GM12801 (cell line): ENCODE data around the gene CXCL12.

ENCODE experiments used
- TF ChIP-seq, protein P1 (sequence below): IDR thresholded peaks from one replicate; pipeline ENCODE4 v1.5.1; 2011; ENCODE audit warnings: control low read depth; ENCODE audit not compliant: insufficient read length; ENCODE audit errors: extremely low read depth

The CXCL12 gene

DNA sequence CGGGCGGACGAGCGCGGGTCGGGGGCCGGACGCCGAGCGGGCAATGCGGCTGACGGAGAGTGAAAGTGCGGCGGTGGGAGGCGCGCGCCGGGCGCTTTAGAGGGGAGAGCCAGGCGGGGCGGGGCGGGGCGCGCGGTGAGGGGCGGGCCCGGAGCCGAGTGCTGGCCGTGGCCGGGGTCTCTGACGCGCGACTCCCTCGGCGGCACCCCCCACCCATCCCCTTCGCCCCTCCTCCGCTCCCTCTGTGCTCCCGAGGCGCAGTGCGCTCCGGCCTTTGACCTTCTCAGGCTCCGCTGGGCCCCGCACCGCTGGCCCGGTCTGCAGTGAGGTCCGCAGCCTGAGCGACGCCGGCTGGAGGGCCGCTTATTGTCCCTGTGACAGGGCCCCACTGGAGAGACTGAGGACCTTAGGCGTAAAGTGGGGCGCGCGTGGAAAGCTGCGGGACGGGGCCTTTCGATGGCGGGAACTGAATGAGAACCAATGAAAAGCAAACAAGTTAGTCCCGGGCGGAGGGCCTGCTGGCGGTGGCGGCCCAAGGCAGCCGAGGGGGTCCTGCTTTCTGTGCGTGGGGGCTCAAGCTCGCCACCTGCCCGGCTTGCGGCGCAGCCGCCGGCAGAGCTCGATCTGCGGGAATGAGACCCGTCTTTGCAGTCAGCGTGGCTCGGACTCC lies at the start of gene CXCL12:
Gene CXCL12, minus strand, starts transcription at position 72 of the 670 bp plus-strand sequence. CDS start 92 bp downstream, outside the sequence.
- TF ChIP-seq, protein P1, sequence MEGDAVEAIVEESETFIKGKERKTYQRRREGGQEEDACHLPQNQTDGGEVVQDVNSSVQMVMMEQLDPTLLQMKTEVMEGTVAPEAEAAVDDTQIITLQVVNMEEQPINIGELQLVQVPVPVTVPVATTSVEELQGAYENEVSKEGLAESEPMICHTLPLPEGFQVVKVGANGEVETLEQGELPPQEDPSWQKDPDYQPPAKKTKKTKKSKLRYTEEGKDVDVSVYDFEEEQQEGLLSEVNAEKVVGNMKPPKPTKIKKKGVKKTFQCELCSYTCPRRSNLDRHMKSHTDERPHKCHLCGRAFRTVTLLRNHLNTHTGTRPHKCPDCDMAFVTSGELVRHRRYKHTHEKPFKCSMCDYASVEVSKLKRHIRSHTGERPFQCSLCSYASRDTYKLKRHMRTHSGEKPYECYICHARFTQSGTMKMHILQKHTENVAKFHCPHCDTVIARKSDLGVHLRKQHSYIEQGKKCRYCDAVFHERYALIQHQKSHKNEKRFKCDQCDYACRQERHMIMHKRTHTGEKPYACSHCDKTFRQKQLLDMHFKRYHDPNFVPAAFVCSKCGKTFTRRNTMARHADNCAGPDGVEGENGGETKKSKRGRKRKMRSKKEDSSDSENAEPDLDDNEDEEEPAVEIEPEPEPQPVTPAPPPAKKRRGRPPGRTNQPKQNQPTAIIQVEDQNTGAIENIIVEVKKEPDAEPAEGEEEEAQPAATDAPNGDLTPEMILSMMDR = no peak

DNA sequence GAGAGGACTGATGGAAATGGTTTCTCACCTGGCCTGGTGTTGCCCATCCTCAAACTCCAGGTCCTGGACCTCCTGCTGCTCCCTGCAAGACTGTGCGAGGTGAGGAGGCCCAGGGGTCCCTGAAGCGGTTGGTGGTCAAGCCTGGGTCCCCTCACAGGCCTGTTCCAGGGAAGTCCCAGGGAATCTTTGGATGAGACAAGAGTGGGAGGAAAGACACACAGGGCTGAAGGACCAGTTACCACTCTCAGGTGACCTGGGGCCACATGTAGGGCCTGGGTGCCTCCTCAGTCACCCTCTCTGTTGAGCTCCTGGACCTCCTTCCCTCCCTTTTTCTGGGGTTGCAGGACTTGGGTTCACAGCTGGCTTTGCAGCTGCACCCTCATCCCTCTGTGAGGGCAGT lies 42.6 kb upstream of the CXCL12 start:
- TF ChIP-seq, protein P1 = no peak

DNA sequence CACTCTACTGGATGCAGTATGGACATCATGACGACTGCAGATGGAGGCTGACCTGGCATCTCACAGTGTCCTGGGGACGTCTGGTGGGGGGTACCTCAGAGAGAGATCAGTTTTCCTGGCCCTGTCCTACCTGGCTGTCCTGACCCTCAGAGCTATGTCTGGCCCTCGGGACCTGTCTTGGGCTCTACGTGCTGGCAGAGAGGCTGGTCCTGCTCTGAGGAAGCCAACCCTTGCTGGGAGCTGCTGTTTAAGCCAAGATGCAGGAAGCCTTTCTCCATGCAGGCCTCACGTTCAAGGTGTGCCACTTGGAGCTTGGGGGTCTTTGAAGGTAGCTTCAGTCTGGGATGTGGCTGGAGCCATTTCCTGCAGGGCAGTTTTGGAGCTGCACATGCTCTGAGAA lies 42.1 kb upstream of the CXCL12 start:
- TF ChIP-seq, protein P1 = no peak

DNA sequence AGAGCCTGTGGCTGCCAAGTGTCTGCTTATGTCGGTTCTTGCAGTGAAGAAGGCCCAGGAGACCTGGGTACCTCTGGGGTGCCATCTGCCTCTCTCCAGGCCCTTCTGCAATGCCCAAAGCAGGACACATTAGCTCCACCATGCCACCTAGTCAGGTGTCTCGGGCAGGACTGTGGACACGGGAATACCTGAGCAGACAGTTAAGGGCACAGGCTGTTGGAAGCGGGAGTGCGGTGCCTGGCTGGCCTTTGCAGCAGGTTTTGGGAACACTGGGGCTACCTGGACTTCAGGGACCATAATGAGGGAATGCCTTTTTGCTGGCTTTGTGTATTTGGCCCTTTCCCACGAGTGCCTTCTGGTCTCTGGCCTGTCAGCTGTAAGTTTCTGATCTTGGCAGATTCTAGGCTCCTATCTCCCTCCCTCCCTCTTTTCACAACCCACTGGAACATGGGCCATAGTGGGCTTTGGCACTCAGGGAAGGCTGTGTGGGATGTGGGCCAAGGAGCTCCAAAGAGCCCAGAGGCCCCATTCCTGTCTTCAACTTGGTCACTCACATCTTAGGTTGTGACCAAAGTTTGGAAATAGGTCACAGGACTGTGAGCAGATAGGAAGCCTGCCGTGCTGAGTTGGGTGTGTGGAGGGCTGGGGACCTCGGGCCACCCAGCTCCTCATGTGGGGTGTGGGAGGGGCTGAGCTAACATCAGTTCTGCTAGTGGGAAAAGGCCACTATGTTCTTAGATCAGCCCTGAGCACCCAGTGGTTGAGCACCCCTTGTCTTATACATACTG lies 41.5 kb upstream of the CXCL12 start:
- TF ChIP-seq, protein P1 = no peak

DNA sequence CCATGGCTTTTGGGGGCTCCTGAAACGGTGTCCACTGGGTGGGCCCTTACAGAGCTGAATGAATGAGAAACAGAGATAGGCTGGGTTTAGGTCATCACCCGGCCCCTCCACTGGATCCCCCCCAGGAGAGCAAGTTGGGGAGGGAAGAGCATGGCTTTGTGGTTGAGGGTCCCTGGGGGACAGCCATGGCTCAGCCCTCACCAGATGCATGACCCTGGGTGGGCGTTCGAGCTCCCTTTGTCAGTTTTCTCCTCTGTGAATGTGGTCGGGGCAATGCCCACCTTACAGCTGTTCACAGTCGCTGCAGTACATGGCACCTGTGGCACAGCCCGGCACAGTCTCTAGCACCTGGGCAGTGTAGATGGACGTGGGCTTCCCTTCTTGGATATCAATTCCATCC lies 40.6 kb upstream of the CXCL12 start:
- TF ChIP-seq, protein P1 = no peak

DNA sequence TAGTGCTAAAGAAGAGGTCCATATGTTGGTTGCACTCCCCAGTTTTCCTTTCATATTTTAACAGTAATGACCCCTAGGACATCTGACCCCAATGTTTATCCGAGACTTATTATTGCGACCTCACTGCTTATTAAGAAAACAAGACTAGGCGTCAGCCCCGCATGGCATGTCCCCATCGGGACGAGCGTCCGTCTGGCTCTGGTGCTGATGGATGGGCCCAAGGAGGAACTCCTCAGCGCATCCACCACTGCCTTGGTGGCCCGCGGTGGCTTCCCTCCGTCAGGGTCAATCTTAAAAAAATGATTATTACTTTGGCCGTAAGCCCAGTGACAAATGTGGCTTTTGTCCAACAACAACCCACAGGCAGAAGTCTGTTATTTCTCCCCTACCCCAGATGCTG lies 40.1 kb upstream of the CXCL12 start:
- TF ChIP-seq, protein P1 = no peak

DNA sequence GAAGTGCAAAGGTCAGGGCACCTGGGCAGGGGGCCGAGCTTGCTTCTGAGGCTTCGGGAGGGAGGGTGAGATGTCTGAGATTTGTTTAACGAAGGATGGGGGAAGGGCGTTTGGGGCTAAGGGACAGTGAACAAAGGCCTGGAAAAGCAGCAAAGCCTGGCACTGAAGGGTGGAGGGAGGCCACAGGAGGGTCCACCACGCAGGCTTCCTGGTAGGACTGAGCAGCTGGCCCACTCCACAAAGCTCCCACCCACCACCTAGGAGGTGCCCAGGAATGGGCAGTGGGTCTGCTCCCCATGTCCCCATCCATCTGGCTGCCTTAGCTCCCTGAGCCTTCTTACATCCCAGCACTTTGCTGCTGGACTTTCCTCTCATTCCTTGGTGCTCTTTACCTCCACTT lies 39.4 kb upstream of the CXCL12 start:
- TF ChIP-seq, protein P1 = no peak
